Measurements from ENCODE around the gene NPIPA5. TPM values are rescaled to one million over a fixed set of nuclear protein-coding genes. Genes with fewer than 3 reads are reported as not detected.

Gene NPIPA5
- total and polyA plus RNA-seq, 2 of the 13 experiments (the other 11 are each of a cell fraction or from before 2014, with no cell fraction given), result 9.7 to 21.5 TPM

GRCh38 chr16:15398618-15399316 is 20.7 kb upstream of the NPIPA5 start (continued):
- TF ChIP-seq ZNF292 (CRISPR knock-in tag; IDR thresholded peaks at IDR 0.05; ENCODE audit: borderline replicate concordance, low read depth), result peak; percentile 91
- TF ChIP-seq ZNF383 (CRISPR knock-in tag; IDR thresholded peaks at IDR 0.05; ENCODE audit: borderline replicate concordance), result no peak
- no peak; the same call in 1 of the 2 replicates for TF ChIP-seq ZNF772 (CRISPR knock-in tag; IDR thresholded peaks at IDR 0.05)
- TF ChIP-seq ZSCAN5A (CRISPR knock-in tag; IDR thresholded peaks at IDR 0.05; ENCODE audit: borderline replicate concordance), result peak; percentile 89
- no peak for TF ChIP-seq TRIM22 (IDR thresholded peaks at IDR 0.05)
- TF ChIP-seq ZBTB14 (CRISPR knock-in tag; IDR thresholded peaks at IDR 0.05), result no peak
- no peak for TF ChIP-seq ZMAT5 (CRISPR knock-in tag; IDR thresholded peaks at IDR 0.05; ENCODE audit: borderline replicate concordance, low read depth)
- peak; percentile 98 for TF ChIP-seq NCOR1 (IDR thresholded peaks at IDR 0.05; ENCODE audit: borderline replicate concordance, low read length)
- TF ChIP-seq ZNF256 (CRISPR knock-in tag; conservative IDR thresholded peaks at IDR 0.05), result no peak
- TF ChIP-seq ATF2 (CRISPR knock-in tag; IDR thresholded peaks at IDR 0.05), result peak; percentile 51; the same call in 1 of the 2 replicates
- no peak for TF ChIP-seq ZNF800 (CRISPR knock-in tag; IDR thresholded peaks at IDR 0.05)
- TF ChIP-seq HMG20B (CRISPR knock-in tag; conservative IDR thresholded peaks at IDR 0.05), result peak; percentile 71
- TF ChIP-seq ZNF431 (CRISPR knock-in tag; IDR thresholded peaks at IDR 0.05; ENCODE audit: borderline replicate concordance, low read depth), result peak; percentile 92; the same call in 1 of the 2 replicates
- TF ChIP-seq NFE2L2 (IDR thresholded peaks at IDR 0.05; ENCODE audit: low read length), result peak; percentile 9; the same call in 1 of the 2 replicates
- TF ChIP-seq RXRB (CRISPR knock-in tag; IDR thresholded peaks at IDR 0.05; ENCODE audit: borderline replicate concordance), result peak; percentile 99
- no peak for TF ChIP-seq ZNF329 (CRISPR knock-in tag; IDR thresholded peaks at IDR 0.05; ENCODE audit: low read depth)
- TF ChIP-seq EEA1 (CRISPR knock-in tag; IDR thresholded peaks at IDR 0.05; ENCODE audit: borderline replicate concordance), result no peak
- no peak for TF ChIP-seq RAD21 (CRISPR knock-in tag; IDR thresholded peaks at IDR 0.05)
- TF ChIP-seq ZNF343 (CRISPR knock-in tag; IDR thresholded peaks at IDR 0.05), result peak; percentile 16; the same call in 1 of the 2 replicates
- TF ChIP-seq GTF2F1 (IDR thresholded peaks at IDR 0.05; ENCODE audit: low read length), result no peak
- TF ChIP-seq MAX (IDR thresholded peaks at IDR 0.05), result peak; percentile 52; the same call in 1 of the 2 replicates

Data from HepG2 (cell line).